ENCODE results near the gene CCDC120.

Gene CCDC120

GRCh38 chrX:49106296-49106695, 47.5 kb downstream of the CCDC120 start:
- no peak for FAIRE-seq

- no peak for FAIRE-seq
These were observed 48.1 kb downstream of the CCDC120 start for GRCh38 chrX:49106930-49107329.

GRCh38 chrX:49108641-49109040, 49.8 kb downstream of the CCDC120 start:
- no peak for FAIRE-seq

- no peak for FAIRE-seq
These were observed 51.6 kb downstream of the CCDC120 start for GRCh38 chrX:49110417-49110816.

- FAIRE-seq = no peak
These were observed 53.0 kb downstream of the CCDC120 start for GRCh38 chrX:49111791-49112190.

GRCh38 chrX:49116076-49116475, 57.3 kb downstream of the CCDC120 start:
- no peak for FAIRE-seq

- no peak for FAIRE-seq
These were observed 57.9 kb downstream of the CCDC120 start for GRCh38 chrX:49116716-49117115.

GRCh38 chrX:49117581-49117980, 58.8 kb downstream of the CCDC120 start:
- FAIRE-seq = no peak

Measured in G401.6 (cell line).